Progenitor cell of endocrine pancreas (in vitro differentiated cells): ENCODE results near the gene CD300LD. TPM values are rescaled to one million over a fixed set of nuclear protein-coding genes. Genes with fewer than 3 reads are reported as not detected.

Experiments
- DNase-seq: peaks from one replicate; pipeline ENCODE4 v3.0.0; 2021; ENCODE audit warnings: low spot score; ENCODE audit not compliant: unreplicated experiment
- H3K27ac Mint-ChIP-seq: 2 replicates; pipeline ENCODE4 v1.8.0; 2021; ENCODE audit warnings: mild to moderate bottlenecking, moderate library complexity, mixed read lengths
- H3K27me3 Mint-ChIP-seq: 2 replicates; pipeline ENCODE4 v1.8.0; 2021; ENCODE audit warnings: mixed read lengths
- H3K36me3 Mint-ChIP-seq: 2 replicates; pipeline ENCODE4 v1.8.0; 2022; ENCODE audit warnings: mixed read lengths; ENCODE audit not compliant: insufficient read depth
- H3K4me1 Mint-ChIP-seq: 2 replicates; pipeline ENCODE4 v1.8.0; 2021; ENCODE audit warnings: low read depth, mixed read lengths
- H3K4me3 Mint-ChIP-seq: 2 replicates; pipeline ENCODE4 v1.8.0; 2021; ENCODE audit warnings: low read depth, mild to moderate bottlenecking, moderate library complexity, mixed read lengths
- H3K9me3 Mint-ChIP-seq: 2 replicates; pipeline ENCODE4 v1.8.0; 2021; ENCODE audit warnings: low read depth, mixed read lengths
- total RNA-seq: library from RNA; stranded (reverse); gene quantifications from 2 replicates; pipeline ENCODE4 v1.2.1, GENCODE V29; 2021
- TF ChIP-seq, protein P1 (sequence below): fragments of 200-600 bp; sonication (generic); IDR thresholded peaks from one replicate; pipeline ENCODE4 v1.5.0; 2021; ENCODE audit warnings: antibody characterized with exemption, mild to moderate bottlenecking; ENCODE audit not compliant: unreplicated experiment

The CD300LD gene
- total RNA-seq, 1 donor from 2014 or later = not detected

DNA sequence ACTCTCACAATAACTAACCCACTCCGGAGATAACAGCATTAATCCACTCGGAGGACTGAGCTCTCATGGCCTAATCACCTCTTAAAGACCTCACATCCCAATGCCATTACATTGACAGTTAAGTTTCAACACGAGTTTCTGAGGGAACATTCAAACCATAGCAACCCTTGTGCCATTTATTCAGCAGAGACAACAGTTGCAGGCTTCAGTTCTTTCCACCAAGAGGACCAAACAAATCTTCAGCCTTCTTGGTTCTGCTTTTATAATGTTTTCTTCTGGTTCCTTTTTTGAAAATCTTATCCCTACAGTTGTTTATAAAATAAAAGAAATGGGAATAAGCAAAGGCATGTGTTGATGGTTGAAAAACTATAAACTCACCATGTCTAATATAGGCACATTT is 33.6 kb upstream of the CD300LD start:
- Mint-ChIP-seq H3K27me3 (peaks cover 24% of the 10 kb centered on the region), H3K27ac (no peak overlapping the region), H3K4me1 (no peaks in the 10 kb centered on the region), H3K4me3 (no peak overlapping the region), H3K9me3 (no peaks in the 10 kb centered on the region), H3K36me3 (no peaks in the 10 kb centered on the region)
- DNase-seq = no peak
- TF ChIP-seq, protein P1, sequence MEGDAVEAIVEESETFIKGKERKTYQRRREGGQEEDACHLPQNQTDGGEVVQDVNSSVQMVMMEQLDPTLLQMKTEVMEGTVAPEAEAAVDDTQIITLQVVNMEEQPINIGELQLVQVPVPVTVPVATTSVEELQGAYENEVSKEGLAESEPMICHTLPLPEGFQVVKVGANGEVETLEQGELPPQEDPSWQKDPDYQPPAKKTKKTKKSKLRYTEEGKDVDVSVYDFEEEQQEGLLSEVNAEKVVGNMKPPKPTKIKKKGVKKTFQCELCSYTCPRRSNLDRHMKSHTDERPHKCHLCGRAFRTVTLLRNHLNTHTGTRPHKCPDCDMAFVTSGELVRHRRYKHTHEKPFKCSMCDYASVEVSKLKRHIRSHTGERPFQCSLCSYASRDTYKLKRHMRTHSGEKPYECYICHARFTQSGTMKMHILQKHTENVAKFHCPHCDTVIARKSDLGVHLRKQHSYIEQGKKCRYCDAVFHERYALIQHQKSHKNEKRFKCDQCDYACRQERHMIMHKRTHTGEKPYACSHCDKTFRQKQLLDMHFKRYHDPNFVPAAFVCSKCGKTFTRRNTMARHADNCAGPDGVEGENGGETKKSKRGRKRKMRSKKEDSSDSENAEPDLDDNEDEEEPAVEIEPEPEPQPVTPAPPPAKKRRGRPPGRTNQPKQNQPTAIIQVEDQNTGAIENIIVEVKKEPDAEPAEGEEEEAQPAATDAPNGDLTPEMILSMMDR = no peak

DNA sequence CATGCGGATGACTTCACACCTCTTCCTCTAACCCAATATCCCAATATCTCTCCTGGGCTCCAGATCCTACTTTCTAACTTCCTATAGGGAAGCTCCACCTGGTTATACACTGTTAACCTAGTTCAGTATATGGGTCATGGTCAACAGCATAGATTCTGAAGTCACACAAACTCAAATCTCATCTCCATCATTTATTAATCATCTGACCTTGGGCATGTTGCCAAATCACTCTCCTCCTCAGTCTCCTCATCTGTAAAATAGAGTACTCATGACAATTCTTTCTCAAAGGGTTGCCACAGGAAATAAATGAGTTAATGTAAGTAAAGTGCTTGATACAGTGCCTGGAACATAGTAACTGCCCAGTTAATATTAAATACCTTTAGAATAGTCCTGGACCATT is 32.0 kb upstream of the CD300LD start:
- DNase-seq = no peak
- Mint-ChIP-seq H3K27ac (no peak overlapping the region), H3K4me3 (no peak overlapping the region), H3K36me3 (no peaks in the 10 kb centered on the region), H3K27me3 (peaks cover 20% of the 10 kb centered on the region), H3K9me3 (no peaks in the 10 kb centered on the region), H3K4me1 (no peaks in the 10 kb centered on the region)
- TF ChIP-seq, protein P1 = no peak

DNA sequence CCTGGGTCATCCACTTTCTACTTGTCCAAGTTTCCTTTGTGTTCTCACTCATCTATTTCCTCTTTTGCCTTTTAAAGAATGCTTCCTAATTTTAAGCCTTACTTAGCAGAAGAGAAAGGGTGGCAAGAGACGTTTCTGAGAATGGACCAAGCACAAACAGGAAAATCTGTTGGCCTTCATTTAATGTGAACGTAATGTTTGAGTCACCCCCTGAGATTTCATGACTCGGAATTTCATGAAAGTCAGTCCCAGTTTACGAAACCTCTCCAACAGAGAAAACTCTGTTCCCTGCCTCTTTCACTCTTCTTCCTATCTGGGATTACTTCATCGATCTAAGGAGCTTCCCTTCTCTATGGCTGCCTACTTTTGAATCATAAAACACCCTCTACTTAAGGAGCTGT is 31.6 kb upstream of the CD300LD start, which contains the start of gene CD300E:
Gene CD300E, minus strand, starts transcription at position 46 of the 401 bp plus-strand sequence. CDS start 117 bp downstream, outside the sequence.
- DNase-seq = no peak
- no peaks in the 10 kb centered on the region for H3K4me1 Mint-ChIP-seq
- TF ChIP-seq, protein P1 = no peak
- no peaks in the 10 kb centered on the region for H3K36me3 Mint-ChIP-seq
- no peak within 1 kb of the TSS for H3K4me3 Mint-ChIP-seq
- H3K27me3 Mint-ChIP-seq = peaks cover 25% of the 10 kb centered on the region
- H3K9me3 Mint-ChIP-seq = no peaks in the 10 kb centered on the region
- H3K27ac Mint-ChIP-seq = no peak within 1 kb of the TSS

DNA sequence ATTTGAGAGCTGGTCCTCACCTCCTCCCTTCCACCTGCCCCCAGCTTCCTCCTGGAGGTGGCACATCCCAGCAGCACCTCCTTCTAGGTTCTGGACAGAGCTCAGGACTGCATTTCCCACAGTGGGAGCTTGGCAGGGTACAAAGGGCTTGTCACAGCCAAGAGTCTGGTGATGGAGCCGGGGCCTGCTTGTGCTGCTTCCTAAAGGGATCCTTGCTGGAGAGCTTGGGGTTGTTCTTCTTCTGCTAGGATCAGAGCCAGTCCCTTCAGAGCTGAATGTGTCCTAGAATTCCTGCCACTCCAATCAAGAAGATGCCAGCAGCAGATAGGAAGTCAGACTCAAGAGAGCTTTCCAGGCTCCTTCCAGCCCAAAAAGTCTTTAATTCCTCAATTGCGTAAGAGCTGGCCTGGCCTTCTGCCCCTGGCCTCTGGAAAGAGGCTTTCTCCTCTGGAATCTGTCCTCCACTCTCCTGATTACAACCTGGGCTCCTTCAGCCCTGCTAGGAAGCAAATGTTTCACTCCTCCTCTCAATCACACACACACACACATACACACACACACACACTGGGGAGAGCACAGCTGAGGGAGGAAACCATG is 27.1 kb upstream of the CD300LD start:
- H3K27me3 Mint-ChIP-seq = peaks cover 50% of the 10 kb centered on the region
- no peak overlapping the region for H3K27ac Mint-ChIP-seq
- no peaks in the 10 kb centered on the region for H3K4me1 Mint-ChIP-seq
- H3K36me3 Mint-ChIP-seq = no peaks in the 10 kb centered on the region
- no peak overlapping the region for H3K4me3 Mint-ChIP-seq
- TF ChIP-seq, protein P1 = no peak
- H3K9me3 Mint-ChIP-seq = no peaks in the 10 kb centered on the region
- no peak for DNase-seq

DNA sequence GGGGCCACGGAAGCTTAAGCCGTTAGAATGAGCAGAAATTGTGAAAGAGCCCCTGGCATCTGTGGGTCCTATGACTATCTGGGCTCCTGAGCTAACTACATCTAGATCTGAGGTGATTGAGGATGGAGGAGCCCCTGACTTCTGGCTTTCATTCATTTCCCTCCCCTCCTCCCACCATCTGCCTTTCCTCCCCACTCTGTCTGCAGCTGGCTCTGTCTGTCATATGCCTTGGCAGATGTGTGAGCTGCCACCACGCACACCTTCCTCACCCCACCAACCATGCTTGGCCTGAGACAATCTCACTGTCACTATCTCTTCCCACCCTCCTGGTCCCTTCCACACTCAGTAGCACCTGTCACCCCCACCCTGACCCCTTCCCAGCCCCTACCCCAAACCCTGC is 26.4 kb upstream of the CD300LD start:
- Mint-ChIP-seq H3K9me3 (no peaks in the 10 kb centered on the region), H3K27me3 (peaks cover 51% of the 10 kb centered on the region), H3K36me3 (no peaks in the 10 kb centered on the region), H3K4me1 (no peaks in the 10 kb centered on the region), H3K27ac (no peak overlapping the region), H3K4me3 (no peak overlapping the region)
- no peak for DNase-seq
- TF ChIP-seq, protein P1 = no peak
